Neural cell (in vitro differentiated cells): ENCODE results near the gene REPS1.

Experiments used
- CTCF ChIP-seq: fragments of 450-650 bp; IDR thresholded peaks from 2 replicates; pipeline ENCODE4 v1.5.1; 2014; ENCODE audit warnings: antibody characterized with exemption, mild to moderate bottlenecking, moderate library complexity; ENCODE audit not compliant: poor library complexity, severe bottlenecking
- EP300 ChIP-seq: fragments of 450-650 bp; conservative IDR thresholded peaks from 2 replicates; pipeline ENCODE4 v1.6.1; 2014; ENCODE audit warnings: antibody characterized with exemption, mild to moderate bottlenecking, moderate library complexity; ENCODE audit not compliant: poor library complexity, severe bottlenecking
- EZH2 ChIP-seq: fragments of 200-600, 300-800 bp; shearing (Covaris generic), sonication (generic); IDR thresholded peaks from 2 replicates; pipeline ENCODE4 v1.6.1; 2014; ENCODE audit warnings: antibody characterized with exemption, low read length, borderline replicate concordance, mild to moderate bottlenecking; ENCODE audit not compliant: insufficient read depth, poor library complexity, severe bottlenecking
- POLR2AphosphoS5 ChIP-seq: IDR thresholded peaks from 2 replicates; pipeline ENCODE4 v1.6.1; 2012
- RAD21 ChIP-seq: fragments of 450-650 bp; conservative IDR thresholded peaks from 2 replicates; pipeline ENCODE4 v1.6.1; 2014; ENCODE audit warnings: antibody characterized with exemption, mild to moderate bottlenecking, moderate library complexity
- REST ChIP-seq: IDR thresholded peaks from 2 replicates; pipeline ENCODE4 v1.6.1; 2012; ENCODE audit warnings: borderline replicate concordance
- SMC3 ChIP-seq: fragments of 450-650 bp; conservative IDR thresholded peaks from 2 replicates; pipeline ENCODE4 v1.6.1; 2014; ENCODE audit warnings: antibody characterized with exemption, mild to moderate bottlenecking, moderate library complexity; ENCODE audit not compliant: poor library complexity

GRCh38 chr6:138865480-138866109 is 122.5 kb downstream of the REPS1 start:
- no peak for TF ChIP-seq EZH2
- TF ChIP-seq POLR2AphosphoS5, result no peak
- TF ChIP-seq CTCF, result no peak
- TF ChIP-seq RAD21, result no peak
- TF ChIP-seq EP300, result no peak
- TF ChIP-seq REST, result no peak
- no peak for TF ChIP-seq SMC3
